HepG2 (cell line): Measurements from ENCODE around the gene GLUD2. TPM values are rescaled to one million over a fixed set of nuclear protein-coding genes. Genes with fewer than 3 reads are reported as not detected.

Experiments used
- ATAC-seq: fragments of 200-7000 bp; cut with Tn5 transposase; 3 replicates; pipeline ENCODE4 v1.9.1; 2020; ENCODE audit warnings: mild to moderate bottlenecking, moderate library complexity
- BruUV-seq: library from RNA; stranded (reverse); fragments of 400-500 nt; replicated peaks from 2 replicates; lab custom pipeline; 2021; lab: Mats Ljungman, UMichigan
- CTCF ChIA-PET: fragments of 300-600 bp; formaldehyde crosslinking; extraction: SDS; loops from one replicate; lab custom pipeline; 2021; ENCODE audit warnings: low total read pairs, inconsistent platforms, low intra/inter-chr PET ratio; lab: Yijun Ruan, JAX
- POLR2A ChIA-PET: fragments of 350-600 bp; sonication (Branson Sonifier 250); formaldehyde crosslinking; loops from one replicate; lab custom pipeline; 2020; ENCODE audit warnings: antibody characterized with exemption, inconsistent platforms; lab: Yijun Ruan, JAX
- DNase-seq: peaks from one replicate; pipeline ENCODE4 v3.0.0-alpha.2; 2015; ENCODE audit warnings: low spot score
- FAIRE-seq: peaks from 3 replicates; lab custom pipeline; 2011; peaks lifted over from hg19 to GRCh38; lab: Jason Lieb, UNC
- H2AFZ ChIP-seq: one replicate; pipeline ENCODE4 v1.6.1; 2011; ENCODE audit warnings: low read length, inconsistent platforms
- H3K27ac ChIP-seq: fragments of 300-600 bp; 3 replicates; pipeline ENCODE4 v1.8.0; 2011; ENCODE audit warnings: mixed run types, mild to moderate bottlenecking, mixed read lengths, low read length, inconsistent platforms; ENCODE audit not compliant: insufficient read depth; ENCODE audit errors: extremely low read length
- H3K27me3 ChIP-seq, 2 experiments: fragments of 200-600 bp in 1 of 2; 2 replicates in 1 of 2; 3 replicates in 1 of 2; pipeline versions ENCODE4 v1.6.0 to v1.8.0; 2011; ENCODE audit warnings: low read length in 2 of 2, mild to moderate bottlenecking in 2 of 2, moderate library complexity in 2 of 2, inconsistent platforms in 1 of 2; ENCODE audit not compliant: insufficient read depth in 2 of 2, control insufficient read depth in 1 of 2
- H3K36me3 ChIP-seq, 2 experiments: fragments of 200-600 bp in 1 of 2; replicated peaks in 1 of 2; 2 replicates in 1 of 2; 3 replicates in 1 of 2; pipeline versions ENCODE4 v1.5.1 to v1.8.0; 2011; ENCODE audit warnings: low read length in 2 of 2, inconsistent platforms in 1 of 2; ENCODE audit not compliant: insufficient read depth in 2 of 2, control insufficient read depth in 1 of 2
- H3K4me1 ChIP-seq: 2 replicates; pipeline ENCODE4 v1.5.1; 2012; ENCODE audit warnings: low read length, inconsistent platforms; ENCODE audit not compliant: insufficient read depth
- H3K4me2 ChIP-seq: 2 replicates; pipeline ENCODE4 v1.6.0; 2011; ENCODE audit warnings: low read depth, low read length, inconsistent platforms
- H3K4me3 ChIP-seq, 3 experiments: fragments of 200-600 bp in 1 of 3; sonication (generic), shearing (Covaris generic) in 1 of 3; replicated peaks in 1 of 3; 2 replicates each; pipeline ENCODE4 v1.5.1; 2011 to 2016; ENCODE audit warnings: low read length in 3 of 3, inconsistent platforms in 2 of 3, low read depth in 2 of 3, mild to moderate bottlenecking in 2 of 3, control low read depth in 1 of 3, mixed read lengths in 1 of 3; ENCODE audit not compliant: insufficient read depth in 1 of 3
- H3K79me2 ChIP-seq: one replicate; pipeline ENCODE4 v1.6.1; 2011; ENCODE audit warnings: low read length, inconsistent platforms; ENCODE audit not compliant: insufficient read depth
- H3K9ac ChIP-seq: 2 replicates; pipeline ENCODE4 v1.6.0; 2011; ENCODE audit warnings: mild to moderate bottlenecking, low read depth, low read length, inconsistent platforms; ENCODE audit not compliant: insufficient read depth
- H3K9me3 ChIP-seq: 2 replicates; pipeline ENCODE4 v1.5.1; 2012; ENCODE audit warnings: mild to moderate bottlenecking, low read length
- H4K20me1 ChIP-seq: 2 replicates; pipeline ENCODE4 v1.6.0; 2011; ENCODE audit warnings: inconsistent platforms, mild to moderate bottlenecking, low read length, moderate library complexity; ENCODE audit not compliant: insufficient read depth
- CBX1 ChIP-seq: IDR thresholded peaks from one replicate; pipeline ENCODE4 v1.6.1; 2016; ENCODE audit warnings: antibody characterized with exemption, low read depth
- NFE2 ChIP-seq: sonication (generic); formaldehyde crosslinking; IDR thresholded peaks from 2 replicates; pipeline ENCODE4 v1.4.0; 2020; ENCODE audit warnings: missing genetic modification reagents
- PCBP1 ChIP-seq: fragments of 200-400 bp; formaldehyde crosslinking; IDR thresholded peaks from 2 replicates; pipeline ENCODE4 v1.6.1; 2017; ENCODE audit warnings: mild to moderate bottlenecking, low read depth, low read length, borderline replicate concordance
- STAT6 ChIP-seq: sonication (generic); formaldehyde crosslinking; IDR thresholded peaks from 2 replicates; pipeline ENCODE4 v1.4.0; 2020; ENCODE audit warnings: missing genetic modification reagents, mild to moderate bottlenecking, borderline replicate concordance
- ZBTB4 ChIP-seq: sonication (generic); formaldehyde crosslinking; IDR thresholded peaks from 2 replicates; pipeline ENCODE4 v1.4.0; 2020; ENCODE audit warnings: missing genetic modification reagents, mild to moderate bottlenecking, borderline replicate concordance
- ZNF451 ChIP-seq: sonication (generic); formaldehyde crosslinking; IDR thresholded peaks from 2 replicates; pipeline ENCODE4 v1.5.0; 2020; ENCODE audit warnings: mild to moderate bottlenecking, missing genetic modification reagents
- ZNF713 ChIP-seq: sonication (generic); formaldehyde crosslinking; IDR thresholded peaks from 2 replicates; pipeline ENCODE4 v1.4.0; 2020; ENCODE audit warnings: mild to moderate bottlenecking, missing genetic modification reagents
- in situ Hi-C: cut with HindIII; loops from 2 replicates; pipeline ENCODE4 v1.10.0; 2017; ENCODE audit warnings: low pct_unique_long_range_greater_than_20kb; ENCODE audit not compliant: extremely low pct_ligation_motif_present
- intact Hi-C: fragments of 100-400 bp; cut with micrococcal nuclease; formaldehyde crosslinking; loops from one replicate; pipeline ENCODE4 v1.10.0; 2022; ENCODE audit not compliant: unreplicated experiment
- polyA plus RNA-seq, 8 experiments: library from polyadenylated mRNA; depleted of rRNA in 3 of 8; stranded (reverse) in 7 of 8; unstranded in 1 of 8; fragments of >200 nt; fragmentation: Illumina TruSeq in 4 of 8; extraction: Trizol in 4 of 8; gene quantifications; 2 replicates each; pipeline versions ENCODE4 v1.2.1 to v1.2.3, GENCODE V29; 2011 to 2016; ENCODE audit warnings: low read depth in 4 of 8, missing spikeins in 1 of 8, mixed read lengths in 1 of 8; ENCODE audit not compliant: insufficient read depth in 1 of 8
- total RNA-seq, 5 experiments: library from RNA; depleted of rRNA; stranded (reverse); fragments of >200 nt; fragmentation: Illumina TruSeq; extraction: Trizol; gene quantifications; 2 replicates each; pipeline ENCODE4 v1.2.3, GENCODE V29; 2016; ENCODE audit warnings: low read depth in 1 of 5

Gene GLUD2
- total and polyA plus RNA-seq, 2 of the 13 experiments (the other 11 are each of a cell fraction or from before 2014, with no cell fraction given) = 3.4 to 8.0 TPM

GRCh38 chrX:121036951-121037350, 10.5 kb upstream of the GLUD2 start (continued):
- TF ChIP-seq ZBTB4 (no peak), ZNF451 (CRISPR knock-in tag) (no peak), PCBP1 (no peak), NFE2 (no peak)

- H3K4me3 ChIP-seq = no peak overlapping the region
- H3K9me3 ChIP-seq = no peaks in the 10 kb centered on the region
- no peaks in the 10 kb centered on the region for H4K20me1 ChIP-seq
- H3K27ac ChIP-seq = no peak overlapping the region
- in situ Hi-C loops (no loop called here), intact Hi-C loops (no loop called here)
- no peaks in the 10 kb centered on the region for H3K4me1 ChIP-seq
- no peaks in the 10 kb centered on the region for H3K36me3 ChIP-seq
- FAIRE-seq (no peak), DNase-seq (no peak), ATAC-seq (no peak)
- H3K27me3 ChIP-seq = no peaks in the 10 kb centered on the region
- no peak overlapping the region for H3K9ac ChIP-seq
- no peaks in the 10 kb centered on the region for H3K79me2 ChIP-seq
- H2AFZ ChIP-seq = no peak overlapping the region
- no peak for TF ChIP-seq STAT6 (CRISPR knock-in tag)
- no peak for TF ChIP-seq CBX1
- no peak for TF ChIP-seq ZNF713
- BruUV-seq = no TSS peak
- ChIA-PET CTCF (no interaction called here), POLR2A (no interaction called here)
- no peak overlapping the region for H3K4me2 ChIP-seq
Observed at GRCh38 chrX:121050781-121051180, 3.4 kb downstream of the GLUD2 start.
